KBM-7 (cell line): ENCODE data around the gene CABLES1.
"Not testable (repeated sequence)": the region's sequence is repeated elsewhere in the genome, so short reads cannot be mapped to it uniquely, and the experiment has no call there.

Experiments
- DNase-seq: peaks from one replicate; pipeline ENCODE4 v3.0.0-alpha.2; 2015
- in situ Hi-C: fragments of 300-500 bp; cut with MboI; formaldehyde crosslinking; loops from 2 replicates; pipeline ENCODE4 v1.14.3; 2020; ENCODE audit warnings: low sequenced_read_pairs, low pct_unique_long_range_greater_than_20kb, mixed read lengths

CABLES1 gene

GRCh38 chr18:23107718-23108117, 27.6 kb upstream of the CABLES1 start:
- no peak for DNase-seq
- in situ Hi-C loops, result no loop called here

DNA sequence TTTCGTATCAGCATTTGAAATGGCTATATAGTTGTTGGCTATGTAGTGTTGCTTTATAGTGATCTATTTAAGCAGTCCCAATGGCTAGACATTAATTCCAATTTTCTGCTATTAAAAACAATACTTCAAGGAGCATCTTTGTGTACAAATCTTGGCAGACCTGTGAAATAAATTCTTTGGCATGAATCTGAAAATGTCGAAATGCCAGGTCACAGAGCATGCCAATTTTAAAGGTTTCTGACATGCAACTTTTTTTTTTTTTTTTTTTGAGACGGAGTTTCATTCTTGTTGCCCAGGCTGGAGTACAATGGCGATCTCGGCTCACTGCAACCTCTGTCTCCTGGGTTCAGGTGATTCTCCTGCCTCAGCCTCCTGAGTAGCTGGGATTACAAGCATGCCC, 26.8 kb upstream of the CABLES1 start:
- in situ Hi-C loops, result no loop called here
- no peak for DNase-seq

DNA sequence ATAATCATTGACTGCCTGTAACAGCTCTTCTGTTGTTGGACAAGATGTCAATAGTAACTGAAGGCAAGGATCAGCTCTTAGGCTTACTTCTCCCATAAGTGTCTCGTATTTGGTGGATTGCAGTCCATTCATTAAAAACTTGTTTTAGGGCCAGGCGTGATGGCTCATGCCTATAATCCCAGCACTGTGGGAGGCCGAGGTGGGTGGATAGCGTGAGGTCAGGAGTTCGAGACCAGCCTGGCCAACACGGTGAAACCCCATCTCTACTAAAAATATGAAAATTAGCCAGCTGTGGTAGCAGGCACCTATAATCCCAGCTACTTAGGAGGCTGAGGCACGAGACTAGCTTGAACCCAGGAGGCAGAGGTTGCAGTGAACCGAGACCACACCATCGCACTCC, 26.1 kb upstream of the CABLES1 start:
- in situ Hi-C loops, DNase-seq: not testable (repeated sequence)

DNA sequence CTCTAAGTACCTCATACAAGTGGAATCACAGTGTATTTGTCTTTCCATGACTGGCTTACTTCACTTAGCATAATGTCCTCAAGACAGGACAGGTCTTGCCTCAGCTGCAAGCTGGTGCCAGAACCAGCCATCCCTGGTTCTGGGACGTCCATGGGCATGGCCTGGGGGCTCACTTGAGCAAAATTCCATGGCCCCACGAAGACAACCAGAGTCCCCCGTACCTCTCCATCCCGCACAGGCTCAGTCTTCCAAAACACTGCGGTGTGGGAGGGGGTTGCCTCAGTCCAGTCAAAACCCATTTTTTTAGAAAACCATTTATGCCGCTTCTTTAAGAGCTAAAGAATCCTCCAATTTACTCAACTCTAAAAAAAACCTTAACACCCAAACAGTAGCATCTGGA, 21.7 kb upstream of the CABLES1 start:
- DNase-seq, result no peak
- in situ Hi-C loops, result no loop called here

GRCh38 chr18:23114171-23114881, 21.0 kb upstream of the CABLES1 start:
- in situ Hi-C loops, result no loop called here
- DNase-seq, result no peak

GRCh38 chr18:23114911-23115310, 20.4 kb upstream of the CABLES1 start:
- DNase-seq, result no peak

DNA sequence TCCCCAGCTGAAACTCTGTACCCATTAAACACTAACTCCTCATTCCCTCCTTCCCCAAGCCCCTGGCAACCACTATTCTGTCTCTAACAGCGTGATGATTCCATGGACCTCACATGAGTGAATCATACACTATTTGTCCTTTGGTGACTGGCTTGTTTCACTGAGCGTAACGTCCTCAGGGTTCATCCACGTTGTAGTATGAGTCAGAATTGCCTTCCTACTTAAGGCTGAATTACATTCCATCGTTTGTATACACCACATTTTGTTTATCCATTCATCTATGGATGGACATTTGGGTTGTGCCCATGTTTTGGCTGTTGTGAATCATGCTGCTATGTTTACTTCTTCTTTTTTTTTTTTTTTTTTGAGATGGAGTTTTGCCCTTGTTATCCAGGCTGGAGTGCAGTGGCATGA, 19.6 kb upstream of the CABLES1 start:
- DNase-seq, result no peak
- in situ Hi-C loops, result no loop called here

More at GRCh38 chr18:23114911-23115310, 20.4 kb upstream of the CABLES1 start:
- in situ Hi-C loops, result no loop called here

GRCh38 chr18:23121133-23121532, 14.2 kb upstream of the CABLES1 start:
- DNase-seq, result no peak
- in situ Hi-C loops, result no loop called here

DNA sequence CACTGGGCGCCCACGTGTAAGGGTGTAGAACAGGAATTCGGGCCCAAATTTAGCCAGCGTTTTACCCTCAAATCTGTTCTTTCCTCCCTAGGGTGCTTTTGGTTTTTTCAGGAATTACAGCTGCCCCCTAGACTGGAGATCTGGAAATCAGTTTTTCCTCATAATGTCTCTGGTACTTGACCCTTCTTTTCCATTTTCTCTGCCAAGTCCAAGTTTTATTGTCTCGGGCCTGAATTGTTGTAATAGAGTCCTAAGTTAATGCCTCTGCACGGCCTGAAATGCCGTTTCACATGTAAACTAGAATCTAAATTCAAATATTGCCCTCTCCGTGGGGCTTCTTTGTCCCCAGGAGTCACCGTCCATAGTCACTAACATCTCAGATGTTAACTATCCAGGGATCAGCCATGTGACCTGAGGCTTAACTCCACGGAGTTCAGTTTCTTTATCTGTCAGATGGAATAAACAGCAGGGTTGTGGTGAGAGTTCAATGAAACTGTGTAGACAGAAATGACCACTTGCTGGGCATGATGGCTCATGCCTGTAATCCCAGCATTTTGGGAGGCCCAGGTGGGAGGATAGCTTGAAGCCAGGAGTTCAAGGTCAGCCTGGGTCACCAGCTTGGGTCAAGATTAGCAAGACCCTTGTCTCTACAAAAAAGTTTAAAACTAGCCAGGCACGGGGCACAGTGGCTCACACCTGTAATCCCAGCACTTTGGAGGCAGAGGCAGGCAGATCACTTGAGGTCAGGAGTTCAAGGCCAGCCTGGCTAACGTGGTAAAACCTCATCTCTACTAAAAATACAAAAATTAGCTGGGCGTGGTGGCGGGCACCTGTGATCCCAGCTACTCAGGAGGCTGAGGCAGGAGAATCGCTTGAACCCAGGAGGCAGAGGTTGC, 12.7 kb upstream of the CABLES1 start:
- DNase-seq, result no peak
- in situ Hi-C loops, result no loop called here

- DNase-seq, result no peak
Observed at GRCh38 chr18:23126376-23127056, 8.8 kb upstream of the CABLES1 start.

GRCh38 chr18:23127090-23127489, 8.2 kb upstream of the CABLES1 start:
- no peak for DNase-seq
- in situ Hi-C loops, result loop anchor here (25.0 kb wide), 1 partner anchor 235 kb away; no protein-coding TSS in a partner anchor

More at GRCh38 chr18:23126376-23127056, 8.8 kb upstream of the CABLES1 start:
- in situ Hi-C loops, result loop anchor here (25.0 kb wide), 1 partner anchor 236 kb away; no protein-coding TSS in a partner anchor

GRCh38 chr18:23129355-23130002, 5.8 kb upstream of the CABLES1 start:
- in situ Hi-C loops, result loop anchor here (25.0 kb wide), 1 partner anchor 233 kb away; no protein-coding TSS in a partner anchor
- DNase-seq, result no peak

GRCh38 chr18:23131693-23132319, 3.5 kb upstream of the CABLES1 start:
- peak; percentile 76 for DNase-seq
- in situ Hi-C loops, result loop anchor here (25.0 kb wide), 1 partner anchor 230 kb away; no protein-coding TSS in a partner anchor

- in situ Hi-C loops, result loop anchor here (25.0 kb wide), 1 partner anchor 228 kb away; no protein-coding TSS in a partner anchor
- DNase-seq, result peak; percentile 42
Observed at GRCh38 chr18:23133860-23134779, 1.2 kb upstream of the CABLES1 start.

DNA sequence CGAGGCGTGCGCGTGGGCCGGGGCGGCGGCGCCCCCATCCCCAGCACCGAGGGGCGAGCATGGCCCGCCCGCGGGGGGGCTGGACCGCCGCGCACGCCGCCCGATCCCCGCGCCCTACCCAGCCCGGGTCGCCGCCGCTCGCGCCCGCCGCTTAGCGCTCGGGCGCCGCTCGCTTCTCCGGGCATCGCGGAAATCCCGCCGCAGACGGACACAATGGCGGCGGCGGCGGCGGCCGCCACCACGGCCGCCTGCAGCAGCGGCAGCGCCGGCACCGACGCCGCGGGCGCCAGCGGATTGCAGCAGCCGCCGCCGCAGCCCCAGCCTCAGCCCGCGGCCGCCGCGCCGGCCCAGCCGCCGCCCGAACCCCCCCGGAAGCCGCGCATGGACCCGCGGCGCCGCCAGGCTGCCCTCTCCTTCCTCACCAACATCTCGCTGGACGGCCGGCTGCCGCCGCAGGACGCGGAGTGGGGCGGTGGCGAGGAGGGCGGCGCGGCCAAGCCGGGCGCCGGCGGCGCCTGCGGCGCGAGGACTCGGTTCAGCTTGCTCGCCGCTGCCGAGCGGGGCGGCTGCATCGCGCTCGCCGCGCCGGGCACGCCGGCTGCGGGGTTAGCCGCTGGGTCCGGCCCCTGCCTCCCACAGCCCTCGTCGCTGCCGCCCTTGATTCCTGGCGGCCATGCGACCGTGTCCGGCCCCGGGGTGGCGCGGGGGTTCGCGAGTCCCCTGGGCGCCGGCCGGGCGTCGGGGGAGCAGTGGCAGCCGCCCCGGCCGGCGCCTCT, 453 bp downstream of the CABLES1 start:
- no peak for DNase-seq
- in situ Hi-C loops, result loop anchor here (25.0 kb wide), 1 partner anchor 227 kb away; no protein-coding TSS in a partner anchor

- in situ Hi-C loops, result loop anchor here (25.0 kb wide), 1 partner anchor 226 kb away; no protein-coding TSS in a partner anchor
- DNase-seq, result peak; percentile 39
Observed at GRCh38 chr18:23136326-23137096, 1.2 kb downstream of the CABLES1 start.
